GM11168 (cell line): ENCODE data around the gene NT5C3B.
"Not testable (repeated sequence)": the region's sequence is repeated elsewhere in the genome, so short reads cannot be mapped to it uniquely, and the experiment has no call there.

Source experiments
- in situ Hi-C: fragments of 300-500 bp; cut with MboI; formaldehyde crosslinking; loops from one replicate; pipeline ENCODE4 v1.12.0; 2022; ENCODE audit warnings: low sequenced_read_pairs; ENCODE audit not compliant: unreplicated experiment

The NT5C3B gene

DNA sequence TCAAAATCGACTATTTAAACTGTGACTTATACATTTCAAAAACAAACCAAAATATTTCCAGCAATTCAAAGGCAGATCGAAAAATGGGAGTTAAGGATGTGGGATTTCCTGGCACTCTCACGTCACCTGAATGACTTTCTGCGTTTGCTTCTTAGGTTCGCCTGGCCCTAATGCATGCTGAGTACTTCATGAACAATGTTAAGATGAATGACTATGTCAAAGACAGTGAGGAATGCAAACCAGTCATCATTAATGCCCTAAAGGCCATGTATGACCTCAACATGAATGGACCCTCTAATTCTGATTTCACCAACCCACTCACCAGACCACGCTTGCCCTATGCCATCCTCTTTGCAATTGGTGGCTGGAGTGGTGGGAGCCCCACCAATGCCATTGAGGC lies 8.9 kb upstream of the NT5C3B start:
- in situ Hi-C loops = no loop called here

DNA sequence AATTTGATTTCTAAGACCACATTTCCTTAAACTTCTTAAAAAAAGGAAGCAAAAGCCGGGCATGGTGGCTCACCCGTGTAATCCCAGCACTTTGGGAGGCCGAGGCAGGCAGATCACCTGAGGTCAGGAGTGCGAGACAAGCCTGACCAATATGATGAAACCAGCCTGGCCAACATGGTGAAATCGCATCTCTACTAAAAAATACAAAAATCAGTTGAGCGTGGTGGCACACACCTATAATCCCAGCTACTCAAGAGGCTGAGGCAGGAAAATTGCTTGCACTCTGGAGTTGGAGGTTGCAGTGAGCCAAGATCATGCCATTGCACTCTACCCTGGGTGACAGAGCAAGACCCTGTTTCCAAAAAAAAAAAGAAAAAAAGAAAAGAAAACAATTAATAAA lies 4.7 kb upstream of the NT5C3B start:
- in situ Hi-C loops = not testable (repeated sequence)

DNA sequence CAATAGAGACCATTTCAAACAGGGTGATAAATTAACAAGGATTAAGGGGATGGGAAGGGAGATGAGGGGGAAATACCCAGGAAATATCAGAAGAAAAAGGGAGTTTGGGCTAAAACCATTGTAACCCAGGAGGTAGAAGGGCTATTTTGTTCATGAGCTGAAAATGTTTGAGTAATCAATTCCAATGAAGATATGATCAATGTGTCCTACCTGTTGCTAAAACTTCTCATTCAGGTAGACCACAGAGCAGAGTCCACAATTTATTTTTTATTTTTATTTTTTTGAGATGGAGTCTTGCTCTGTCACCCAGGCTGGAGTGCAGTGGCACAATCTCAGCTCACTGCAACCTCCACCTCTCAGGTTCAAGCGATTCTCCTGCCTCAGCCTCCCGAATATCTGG lies 3.4 kb upstream of the NT5C3B start:
- in situ Hi-C loops = not testable (repeated sequence)

DNA sequence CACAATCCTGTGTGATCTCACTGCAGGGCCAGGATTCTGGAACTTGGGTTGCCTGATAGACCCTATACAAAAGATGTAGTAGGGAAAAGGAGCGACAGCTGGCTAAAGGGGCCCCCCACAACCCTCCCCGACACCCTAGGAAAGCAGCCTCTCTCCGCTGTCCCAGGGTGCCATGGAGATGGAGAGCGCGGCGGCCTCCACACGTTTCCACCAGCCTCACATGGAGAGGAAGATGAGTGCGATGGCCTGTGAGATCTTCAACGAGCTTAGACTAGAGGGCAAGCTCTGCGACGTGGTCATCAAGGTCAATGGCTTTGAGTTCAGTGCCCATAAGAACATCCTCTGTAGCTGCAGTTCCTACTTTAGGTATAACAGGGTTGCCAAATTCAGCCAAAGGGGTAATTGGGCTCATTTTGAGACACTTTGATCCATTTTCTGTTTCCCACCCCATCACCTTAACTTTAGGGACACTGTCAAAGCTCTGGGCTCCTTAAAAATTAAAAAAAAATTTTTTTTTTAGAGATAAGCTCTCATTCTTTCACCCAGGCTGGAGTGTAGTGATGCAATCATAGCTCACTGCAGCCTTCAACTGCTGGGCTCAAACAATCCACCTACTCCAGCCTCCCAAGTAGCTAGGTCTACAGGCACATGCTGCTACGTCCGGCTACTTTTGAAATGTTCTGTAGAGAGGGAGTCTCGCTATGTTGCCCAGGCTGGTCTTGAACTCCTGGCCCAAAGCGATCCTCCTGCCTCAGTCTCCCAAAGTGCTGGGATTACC lies 1.9 kb upstream of the NT5C3B start, which contains the start of gene KLHL10:
TSS of gene KLHL10 (plus strand) at position 65 of the 778 bp plus-strand sequence. CDS start at position 173, 108 bp downstream.
- in situ Hi-C loops = no loop called here

DNA sequence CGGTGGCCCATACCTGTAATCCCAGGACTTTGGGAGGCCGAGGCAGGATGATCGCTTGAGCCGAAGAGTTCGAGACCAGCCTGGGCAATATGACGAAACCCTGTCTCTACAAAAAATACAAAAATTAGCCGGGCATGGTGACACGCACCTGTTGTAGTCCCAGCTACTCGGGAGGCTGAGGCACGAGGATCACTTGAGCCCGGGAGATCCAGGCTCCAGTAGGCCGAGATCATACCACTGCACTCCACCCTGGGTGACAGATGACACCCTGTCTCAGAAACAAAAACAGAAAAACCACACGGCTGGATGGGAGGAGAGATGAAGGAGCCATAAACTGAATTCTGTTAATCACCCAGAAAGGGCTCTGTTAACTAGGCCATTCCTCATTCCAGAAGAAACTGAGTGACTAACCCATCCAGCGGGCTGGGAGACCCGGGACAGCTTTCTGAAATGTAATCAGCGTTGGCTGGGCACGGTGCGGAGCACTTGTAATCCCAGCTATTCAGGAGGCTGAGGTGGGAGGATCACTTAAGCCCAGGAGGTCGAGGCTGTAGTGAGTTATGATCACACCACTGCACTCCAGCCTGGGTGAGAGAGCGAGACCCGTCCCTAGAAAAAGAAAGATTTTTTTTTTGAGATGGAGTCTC lies 641 bp upstream of the NT5C3B start:
- in situ Hi-C loops = no loop called here

DNA sequence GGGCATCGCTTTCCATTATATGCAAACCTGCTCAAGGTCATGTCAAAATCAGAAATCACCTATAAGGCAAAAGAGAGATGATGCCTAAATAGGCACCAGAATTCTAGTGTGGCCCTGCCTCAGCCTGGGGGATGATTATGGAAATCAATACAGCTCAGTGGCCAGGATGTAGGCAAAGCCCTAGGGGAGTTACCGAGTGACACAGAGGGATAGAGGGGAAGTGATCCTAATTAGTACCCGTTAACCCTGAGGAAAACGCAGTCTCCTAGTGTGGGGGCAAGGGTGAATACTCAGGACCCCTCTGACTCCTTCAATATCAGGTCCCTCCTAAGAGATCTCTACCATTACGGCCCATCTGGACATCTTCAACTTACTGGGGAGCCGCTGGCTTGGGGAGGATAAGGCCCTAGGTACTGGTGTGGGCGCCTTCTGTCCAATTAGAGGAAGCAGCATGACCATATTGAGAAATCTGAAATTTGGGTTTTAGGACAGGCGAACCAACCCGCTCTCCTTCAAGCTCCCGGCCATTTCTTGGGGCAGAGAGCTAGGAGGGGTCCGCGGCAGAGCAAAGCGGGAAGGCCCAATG lies 725 bp downstream of the NT5C3B start:
- in situ Hi-C loops = no loop called here

DNA sequence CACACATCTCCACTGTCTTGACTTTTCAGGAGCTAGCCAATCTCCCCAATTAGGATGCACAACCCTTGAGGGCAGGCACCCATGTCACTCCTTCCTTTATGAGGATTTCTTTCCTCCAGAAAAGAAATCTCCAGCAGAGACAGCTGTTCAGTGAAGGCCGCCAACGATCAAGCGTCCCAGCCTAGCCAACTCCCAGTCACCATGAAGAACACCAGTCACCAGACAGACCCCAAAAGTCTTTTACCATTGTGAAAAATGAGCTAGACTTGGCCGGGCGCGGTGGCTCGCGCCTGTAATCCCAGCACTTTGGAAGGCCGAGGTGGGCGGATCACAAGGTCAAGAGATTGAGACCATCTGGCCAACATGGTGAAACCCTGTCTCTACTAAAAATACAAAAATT lies 6.1 kb downstream of the NT5C3B start:
- in situ Hi-C loops = not testable (repeated sequence)

DNA sequence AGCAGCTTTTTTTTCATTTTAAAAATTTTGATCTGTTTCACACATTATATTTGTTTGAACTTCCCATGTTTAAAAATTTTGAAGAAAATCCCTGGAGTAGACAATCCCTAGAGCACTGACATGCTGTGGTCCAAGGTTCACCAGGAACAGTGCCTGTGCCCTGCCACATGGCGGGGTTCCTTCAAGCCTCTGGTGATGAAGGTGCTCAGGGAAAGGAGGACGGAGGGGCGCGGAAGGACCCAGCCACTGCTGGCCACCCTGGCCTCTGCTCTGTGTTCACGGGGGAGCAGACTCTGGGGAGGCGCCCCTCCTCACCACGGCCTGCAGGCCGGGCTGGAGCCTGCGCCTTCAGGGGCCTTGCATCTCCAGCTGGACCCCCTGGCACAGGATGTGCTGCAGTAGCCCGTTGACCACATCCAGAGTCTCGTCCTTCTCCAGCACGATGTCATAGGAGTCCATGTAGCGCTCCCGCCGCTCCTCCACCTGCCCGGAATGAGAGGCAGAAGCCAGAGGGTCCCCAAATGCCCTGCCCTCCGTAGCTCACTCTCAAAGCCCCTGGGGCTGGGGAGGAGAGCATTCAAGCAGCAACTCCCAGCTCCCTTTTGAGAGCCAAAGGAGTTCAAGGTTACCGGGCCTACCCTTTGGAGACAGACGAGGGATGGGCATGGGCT lies 10.7 kb downstream of the NT5C3B start:
- in situ Hi-C loops = no loop called here

DNA sequence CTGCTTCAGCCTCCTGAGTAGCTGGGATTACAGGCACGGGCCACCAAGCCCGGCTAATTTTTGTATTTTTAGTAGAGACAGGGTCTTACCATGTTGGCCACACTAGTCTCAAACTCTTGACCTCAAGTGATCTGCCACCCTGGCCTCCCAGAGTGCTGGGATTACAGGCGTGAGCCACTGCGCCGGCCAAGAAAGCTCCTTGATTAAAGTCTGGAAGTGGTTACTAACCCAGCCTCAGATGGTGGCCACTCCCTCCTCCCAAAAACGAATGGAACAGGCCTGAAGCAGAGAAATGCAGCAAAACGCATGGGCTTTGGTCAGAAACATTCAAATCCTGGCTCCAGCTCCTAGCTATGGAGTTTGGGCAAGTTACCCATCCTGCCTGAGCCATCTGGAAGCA lies 11.9 kb downstream of the NT5C3B start:
- in situ Hi-C loops = no loop called here

DNA sequence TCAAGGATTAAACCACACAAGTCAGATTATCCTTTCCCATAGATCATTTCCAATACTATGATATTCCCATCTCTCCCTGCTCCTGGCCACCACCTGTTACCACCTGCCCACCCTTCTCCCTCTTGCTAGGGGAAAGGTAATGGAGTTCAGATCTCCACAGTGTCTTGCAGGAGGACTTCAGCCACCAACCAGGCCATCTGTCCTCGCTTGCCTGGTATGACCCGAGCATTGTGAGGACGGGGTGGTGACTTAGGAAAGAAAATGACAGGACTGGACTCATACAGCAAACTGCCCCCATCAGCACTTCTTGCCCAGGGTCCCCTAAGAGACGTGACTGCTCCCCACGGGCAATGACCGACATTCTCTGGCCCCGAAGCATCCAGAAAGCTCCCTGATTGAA lies 12.5 kb downstream of the NT5C3B start:
- in situ Hi-C loops = no loop called here

DNA sequence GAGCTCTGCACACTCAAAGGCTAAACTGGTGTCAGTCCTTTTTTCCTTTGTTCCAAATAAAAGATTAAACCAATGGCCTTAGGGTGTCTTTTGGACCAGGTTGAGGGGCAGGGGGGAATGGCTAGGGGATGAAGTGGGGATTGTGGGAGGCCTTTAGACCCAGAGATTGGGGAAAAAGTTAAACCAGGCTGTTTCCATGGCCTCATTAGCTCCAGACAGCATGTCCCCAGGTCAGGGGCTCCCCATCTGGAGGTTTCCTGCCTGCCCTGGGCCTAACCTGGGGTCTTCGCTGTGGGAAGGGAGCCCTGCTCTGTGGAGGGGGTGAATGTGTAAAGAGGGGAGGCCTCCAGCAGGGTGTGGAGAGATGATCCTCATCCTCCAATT lies 12.9 kb downstream of the NT5C3B start:
- in situ Hi-C loops = no loop called here

DNA sequence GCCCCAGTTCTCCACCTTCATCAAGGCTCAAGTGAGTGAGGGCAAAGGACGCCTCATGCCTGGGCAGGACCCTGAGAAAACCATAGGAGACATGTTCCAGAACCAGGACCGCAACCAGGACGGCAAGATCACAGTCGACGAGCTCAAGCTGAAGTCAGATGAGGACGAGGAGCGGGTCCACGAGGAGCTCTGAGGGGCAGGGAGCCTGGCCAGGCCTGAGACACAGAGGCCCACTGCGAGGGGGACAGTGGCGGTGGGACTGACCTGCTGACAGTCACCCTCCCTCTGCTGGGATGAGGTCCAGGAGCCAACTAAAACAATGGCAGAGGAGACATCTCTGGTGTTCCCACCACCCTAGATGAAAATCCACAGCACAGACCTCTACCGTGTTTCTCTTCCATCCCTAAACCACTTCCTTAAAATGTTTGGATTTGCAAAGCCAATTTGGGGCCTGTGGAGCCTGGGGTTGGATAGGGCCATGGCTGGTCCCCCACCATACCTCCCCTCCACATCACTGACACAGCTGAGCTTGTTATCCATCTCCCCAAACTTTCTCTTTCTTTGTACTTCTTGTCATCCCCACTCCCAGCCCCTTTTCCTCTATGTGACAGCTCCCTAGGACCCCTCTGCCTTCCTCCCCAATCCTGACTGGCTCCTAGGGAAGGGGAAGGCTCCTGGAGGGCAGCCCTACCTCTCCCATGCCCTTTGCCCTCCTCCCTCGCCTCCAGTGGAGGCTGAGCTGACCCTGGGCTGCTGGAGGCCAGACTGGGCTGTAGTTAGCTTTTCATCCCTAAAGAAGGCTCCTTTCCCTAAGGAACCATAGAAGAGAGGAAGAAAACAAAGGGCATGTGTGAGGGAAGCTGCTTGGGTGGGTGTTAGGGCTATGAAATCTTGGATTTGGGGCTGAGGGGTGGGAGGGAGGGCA lies 13.6 kb downstream of the NT5C3B start:
- in situ Hi-C loops = no loop called here

DNA sequence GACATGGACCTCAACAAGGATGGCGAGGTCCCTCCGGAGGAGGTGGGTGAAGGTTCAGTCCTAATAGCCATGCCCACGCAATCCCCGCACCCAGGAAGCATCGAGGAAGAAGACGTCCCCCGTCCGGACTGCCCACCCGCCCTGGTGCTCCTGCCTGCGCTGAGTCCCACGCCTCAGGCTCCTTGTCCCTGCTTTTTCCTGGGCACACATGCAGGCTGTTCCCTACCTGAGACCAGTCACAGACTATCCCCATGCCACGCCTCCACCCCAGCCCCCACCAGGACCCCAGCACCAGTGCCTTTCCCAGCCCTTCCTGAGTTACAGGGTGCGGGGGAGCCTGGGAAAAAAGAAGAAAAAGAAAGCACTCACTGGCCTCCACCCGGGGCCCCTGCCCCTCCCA lies 14.3 kb downstream of the NT5C3B start:
- in situ Hi-C loops = no loop called here

DNA sequence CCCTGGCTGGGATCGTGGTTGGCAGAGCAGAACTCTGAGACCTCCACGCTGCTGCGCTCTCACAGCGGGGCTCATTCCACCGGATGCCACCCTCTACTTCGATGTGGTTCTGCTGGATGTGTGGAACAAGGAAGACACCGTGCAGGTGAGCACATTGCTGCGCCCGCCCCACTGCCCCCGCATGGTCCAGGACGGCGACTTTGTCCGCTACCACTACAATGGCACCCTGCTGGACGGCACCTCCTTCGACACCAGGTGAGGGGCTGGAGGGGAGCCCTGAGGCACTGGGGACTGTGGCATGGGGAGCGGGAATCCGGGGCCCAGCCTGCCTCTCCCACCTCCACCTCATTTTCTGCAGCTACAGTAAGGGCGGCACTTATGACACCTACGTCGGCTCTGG lies 18.0 kb downstream of the NT5C3B start:
- in situ Hi-C loops = no loop called here

DNA sequence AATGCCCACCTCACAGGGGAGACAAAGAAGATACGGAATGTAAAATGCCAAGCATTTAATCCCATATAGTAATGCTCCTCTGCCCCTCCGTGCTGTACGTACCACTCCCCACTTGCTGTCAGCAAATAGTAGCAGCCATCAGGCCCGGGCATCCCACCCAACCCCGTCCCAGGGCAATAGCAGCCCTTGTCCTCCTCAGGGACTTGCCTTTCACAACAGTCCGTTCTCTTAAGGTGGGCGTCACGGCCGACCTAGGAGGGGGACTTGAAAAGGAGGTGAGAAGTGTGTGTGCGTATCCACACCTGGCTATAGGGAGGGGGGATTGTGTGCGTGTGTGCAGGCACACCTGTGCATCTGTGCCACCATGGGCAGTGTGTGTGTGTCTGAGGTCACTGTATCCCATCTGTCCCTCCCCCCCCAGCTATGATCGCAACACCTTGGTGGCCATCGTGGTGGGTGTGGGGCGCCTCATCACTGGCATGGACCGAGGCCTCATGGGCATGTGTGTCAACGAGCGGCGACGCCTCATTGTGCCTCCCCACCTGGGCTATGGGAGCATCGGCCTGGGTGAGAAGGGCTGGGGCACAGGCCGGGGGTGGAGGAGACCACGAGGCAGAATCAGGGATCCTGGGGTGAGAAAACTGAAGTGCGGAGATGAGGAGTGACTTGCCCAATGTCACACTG lies 19.3 kb downstream of the NT5C3B start:
- in situ Hi-C loops = no loop called here

DNA sequence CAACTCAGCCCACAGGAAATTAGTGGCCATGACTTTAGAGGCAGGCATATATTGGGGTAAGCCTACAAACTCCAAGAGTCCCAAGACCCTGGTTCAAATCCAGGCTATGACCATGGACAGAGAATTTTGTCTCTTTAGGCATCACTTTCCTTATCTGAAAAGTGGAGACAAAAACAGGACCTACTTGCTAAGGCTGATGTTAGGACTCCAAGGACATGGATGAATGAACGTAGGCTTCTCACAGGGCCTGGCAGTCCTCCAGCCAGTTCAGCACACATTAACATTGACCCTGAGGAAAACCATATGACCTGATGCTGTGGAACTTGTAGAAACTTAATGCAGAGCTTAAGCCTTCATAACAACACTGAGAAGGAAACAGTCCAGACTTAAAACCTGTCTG lies 21.8 kb downstream of the NT5C3B start:
- in situ Hi-C loops = no loop called here

DNA sequence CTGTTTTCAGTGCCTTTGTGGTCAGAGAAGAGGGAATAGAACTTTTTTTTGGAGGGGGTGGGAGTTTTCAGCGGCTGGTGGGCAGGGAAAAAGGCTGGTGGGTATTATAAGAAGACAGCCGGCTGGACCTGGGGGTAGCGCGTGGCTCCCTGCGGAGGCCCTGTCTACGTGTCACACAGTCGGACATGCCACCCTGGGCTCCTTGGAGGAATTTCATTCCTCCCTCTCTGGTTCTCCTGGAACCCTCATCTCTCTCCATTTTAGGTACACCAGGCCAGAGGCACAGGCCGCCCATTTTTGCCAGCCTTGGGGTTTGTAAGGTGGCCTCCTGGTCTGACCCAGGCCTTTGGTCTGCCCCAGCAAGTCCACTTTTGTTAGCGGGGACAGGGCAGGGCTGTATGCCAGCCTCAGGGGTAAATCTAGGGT lies 22.3 kb downstream of the NT5C3B start:
- in situ Hi-C loops = no loop called here

DNA sequence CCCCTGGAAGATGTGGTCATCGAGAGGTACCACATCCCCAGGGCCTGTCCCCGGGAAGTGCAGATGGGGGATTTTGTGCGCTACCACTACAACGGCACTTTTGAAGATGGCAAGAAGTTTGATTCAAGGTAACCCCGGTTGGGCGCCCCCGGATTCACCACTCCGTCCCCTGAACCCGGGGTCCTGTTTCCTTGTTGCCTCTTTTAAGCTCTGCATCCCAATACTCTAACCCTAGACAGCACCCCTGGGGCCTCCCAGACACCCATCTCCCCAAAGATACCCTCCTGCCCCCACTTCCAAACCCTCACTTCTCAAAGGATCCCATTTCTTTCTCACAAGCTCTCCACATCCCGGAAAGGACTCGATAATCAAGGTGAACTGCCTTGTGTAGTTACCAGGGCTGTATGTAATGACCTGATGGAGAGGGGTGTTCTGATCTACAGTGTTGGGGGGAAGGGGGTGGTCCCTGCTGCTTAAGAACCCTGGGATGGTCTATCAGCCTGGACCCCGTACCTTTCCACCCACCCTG lies 22.8 kb downstream of the NT5C3B start:
- in situ Hi-C loops = no loop called here
